GM18502 (cell line): ENCODE data around the gene SUGP1.

Experiments used
- ATAC-seq: cut with Tn5 transposase; IDR thresholded peaks from one replicate; pipeline ENCODE4 v1.9.1; 2021; ENCODE audit warnings: mild to moderate bottlenecking; ENCODE audit not compliant: unreplicated experiment, poor library complexity

SUGP1 gene

DNA sequence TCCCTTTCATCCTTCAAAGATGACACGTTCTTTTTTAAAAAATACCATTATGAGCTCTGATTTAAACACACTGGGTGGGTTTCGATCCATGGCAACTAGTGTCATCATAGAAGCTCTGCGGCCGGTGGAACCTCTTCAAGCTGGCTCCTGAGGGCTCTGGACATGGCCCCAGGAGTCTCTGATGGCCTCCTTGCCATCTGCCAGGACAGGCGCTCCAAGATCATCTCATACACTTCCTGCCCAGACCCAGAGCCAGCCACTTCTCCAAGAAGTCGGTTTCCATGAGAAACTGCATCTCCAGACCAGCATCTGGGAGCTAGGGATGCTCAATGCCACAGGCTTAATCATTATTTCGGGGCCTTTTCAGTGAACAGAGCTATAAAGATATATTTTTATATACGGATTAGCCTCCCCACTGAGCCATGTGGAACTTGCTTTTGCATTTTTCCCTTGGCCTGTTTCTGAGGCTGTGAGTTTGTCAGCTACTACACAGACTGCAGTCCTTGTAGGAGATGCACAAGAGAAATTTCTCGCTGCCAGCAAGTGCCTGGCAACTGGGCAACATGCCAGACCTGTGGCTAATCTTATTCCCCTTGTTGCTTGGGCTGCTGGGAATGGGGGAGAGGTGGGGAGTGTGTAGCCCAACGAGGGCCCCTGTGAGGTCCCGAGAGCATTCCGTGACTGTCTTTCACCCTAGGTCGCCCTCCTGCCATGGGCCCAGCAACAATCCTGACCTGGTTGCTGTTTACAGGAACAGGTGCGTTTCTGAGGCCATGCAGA lies 15.9 kb downstream of the SUGP1 start:
- no peak for ATAC-seq

DNA sequence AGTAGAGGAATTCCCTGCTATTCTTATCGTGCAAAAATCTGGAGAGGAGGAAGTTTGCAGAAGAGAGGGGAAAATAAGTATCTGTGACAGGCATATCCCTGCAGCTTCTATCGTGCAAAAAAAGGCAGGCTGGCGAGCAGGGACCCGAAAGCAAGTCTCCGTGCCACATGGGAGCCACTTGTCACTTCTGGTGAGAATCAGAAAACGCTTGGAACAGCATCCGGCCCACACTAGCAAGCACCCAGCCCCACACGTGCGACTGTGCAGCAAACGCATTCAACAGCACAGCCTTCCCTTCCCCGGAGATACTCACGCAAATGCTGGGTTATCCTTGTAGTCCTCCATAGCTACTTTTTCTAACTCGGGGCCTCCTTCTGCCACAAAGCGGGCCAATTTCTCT lies 16.9 kb downstream of the SUGP1 start:
- no peak for ATAC-seq

GRCh38 chr19:19300613-19301012 lies 19.7 kb downstream of the SUGP1 start:
- ATAC-seq: no peak

GRCh38 chr19:19297759-19298158 lies 22.6 kb downstream of the SUGP1 start:
- no peak for ATAC-seq

DNA sequence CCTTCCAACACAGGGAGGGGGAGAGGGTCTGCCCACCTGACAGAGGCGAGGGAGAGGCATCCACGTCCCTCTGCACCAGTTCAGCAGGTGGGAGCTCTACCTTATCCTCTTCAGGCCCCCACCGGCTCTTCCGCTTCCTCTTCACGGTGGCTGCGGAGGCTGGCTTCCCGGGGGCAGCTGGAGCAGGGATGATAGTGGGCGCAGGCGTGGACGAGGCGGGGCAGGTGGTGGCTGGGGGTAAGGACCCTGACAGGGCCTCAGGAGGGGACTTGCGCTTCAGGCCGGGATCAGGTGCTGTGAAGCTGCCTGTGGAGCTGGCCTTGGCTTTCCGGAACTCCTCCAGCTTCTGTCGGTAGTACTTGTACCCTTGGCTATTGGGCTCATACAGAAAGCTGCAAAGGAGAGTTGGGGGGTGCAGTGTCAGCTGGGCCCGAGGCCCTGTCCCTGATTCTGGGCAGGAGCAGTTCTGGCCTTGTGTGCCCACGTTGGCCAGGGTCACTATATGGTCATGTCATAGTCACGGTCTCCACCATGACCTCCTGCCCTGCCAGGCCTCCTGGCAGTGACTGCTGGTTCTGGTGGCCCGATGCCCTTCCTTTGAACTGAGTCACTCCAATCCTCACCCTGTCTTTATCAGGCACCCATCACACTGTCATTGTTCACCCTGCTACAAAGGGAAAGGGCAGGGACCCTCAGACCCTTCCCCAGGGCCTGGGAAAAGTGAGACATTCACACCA lies 23.2 kb downstream of the SUGP1 start:
- no peak for ATAC-seq

- ATAC-seq: no peak
Measured at GRCh38 chr19:19294914-19295313, 25.4 kb downstream of the SUGP1 start.

DNA sequence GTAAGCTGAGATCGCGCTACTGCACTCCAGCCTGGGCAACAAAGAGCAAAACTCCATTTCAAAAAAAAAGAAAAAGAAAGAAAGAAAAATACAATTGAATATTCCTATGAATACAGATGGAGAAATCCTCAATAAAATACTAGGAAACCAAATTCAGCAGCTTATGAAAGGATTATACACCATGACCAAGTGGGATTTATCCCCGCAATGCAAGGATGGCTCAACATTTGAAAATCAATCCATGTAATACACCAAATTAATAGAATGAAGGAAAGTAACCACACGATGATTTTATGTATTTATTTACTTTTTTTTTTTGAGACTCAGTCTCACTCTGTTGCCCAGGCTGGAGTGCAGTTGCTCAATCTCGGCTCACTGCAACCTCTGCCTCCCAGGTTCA lies 27.7 kb downstream of the SUGP1 start:
- ATAC-seq: no peak

DNA sequence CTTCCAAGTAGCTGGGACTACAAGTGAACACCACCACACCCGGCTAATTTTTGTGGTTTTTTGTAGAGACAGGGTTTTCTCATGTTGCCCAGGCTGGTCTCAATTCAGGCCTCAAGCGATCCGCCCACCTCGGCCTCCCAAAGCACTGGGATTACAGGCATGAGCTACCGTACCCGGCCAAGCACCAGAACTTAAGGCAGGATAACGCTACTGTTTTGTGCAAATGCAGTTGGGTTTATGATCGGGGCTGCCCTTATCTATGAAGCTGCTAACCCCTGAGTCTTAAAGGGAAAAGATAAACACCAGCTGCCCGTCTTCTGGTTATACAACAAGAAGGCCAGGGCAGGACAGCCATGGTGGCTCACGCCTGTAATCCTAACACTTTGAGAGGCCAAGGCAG lies 34.6 kb downstream of the SUGP1 start:
- no peak for ATAC-seq

- no peak for ATAC-seq
Measured at GRCh38 chr19:19280561-19280960, 39.7 kb downstream of the SUGP1 start.

GRCh38 chr19:19279853-19280252 lies 40.5 kb downstream of the SUGP1 start:
- ATAC-seq: no peak

GRCh38 chr19:19279062-19279612 lies 41.2 kb downstream of the SUGP1 start:
- ATAC-seq: no peak

DNA sequence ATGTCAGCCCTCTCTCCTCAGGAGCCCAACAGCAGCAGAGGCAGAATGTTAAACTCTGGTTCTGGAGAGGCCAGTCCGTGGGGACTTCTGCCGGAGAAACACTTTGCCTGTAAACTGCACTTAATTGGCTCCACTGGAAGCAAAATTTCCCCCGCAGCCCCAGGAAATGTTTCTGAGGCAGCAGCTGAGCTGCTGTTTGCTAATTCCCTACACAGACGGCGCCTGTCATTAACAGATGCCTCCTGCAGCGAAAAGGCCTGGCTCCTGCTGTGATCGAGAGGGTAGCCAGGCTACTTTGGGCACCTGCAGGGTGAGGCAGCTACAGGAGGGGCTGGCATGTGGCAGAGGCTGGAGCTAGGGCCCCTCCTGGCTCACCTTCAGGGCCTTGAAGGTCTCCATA lies 42.0 kb downstream of the SUGP1 start:
- ATAC-seq: no peak

GRCh38 chr19:19276851-19277250 lies 43.5 kb downstream of the SUGP1 start:
- no peak for ATAC-seq

GRCh38 chr19:19276386-19276785 lies 43.9 kb downstream of the SUGP1 start:
- no peak for ATAC-seq

DNA sequence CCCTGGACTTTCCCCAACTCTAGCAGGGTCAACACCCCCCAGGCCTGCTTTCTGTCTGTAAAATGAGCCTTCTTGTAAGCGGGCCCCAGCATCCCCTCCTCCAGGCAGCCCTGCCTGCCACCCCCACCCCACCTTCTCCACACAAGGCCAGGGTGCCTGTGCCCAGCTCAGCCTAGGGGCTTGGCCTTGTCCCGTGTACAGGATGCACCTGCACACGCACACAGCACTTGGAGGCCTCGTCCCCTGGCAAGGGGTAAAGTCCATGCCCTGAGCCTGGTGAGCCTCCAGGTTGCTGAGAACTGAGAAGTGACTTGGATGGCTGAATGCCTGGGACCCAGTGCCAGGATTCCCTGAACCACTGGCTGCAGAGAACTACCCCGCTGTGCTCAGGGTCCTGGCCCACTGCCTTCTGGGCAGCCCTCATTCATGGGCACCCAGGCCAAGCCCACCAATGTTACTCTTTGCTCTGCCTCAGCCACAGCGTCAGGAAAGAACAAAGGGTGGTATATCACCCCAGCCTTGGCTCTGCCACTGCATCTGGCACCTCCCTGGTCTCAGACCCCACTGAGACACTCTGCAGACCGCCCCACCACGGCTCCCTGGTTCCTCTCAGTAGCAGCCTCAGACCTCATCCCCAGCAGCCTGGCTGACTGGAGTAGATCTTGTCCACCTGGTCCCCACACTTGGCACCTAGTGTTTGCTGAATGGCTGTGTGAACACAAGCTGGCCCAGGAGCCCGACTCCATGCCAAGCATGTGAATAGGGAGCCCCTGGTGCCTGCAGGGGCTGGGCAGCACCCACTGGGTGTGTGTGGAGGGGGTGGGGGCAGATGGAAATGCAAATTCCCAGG lies 45.4 kb downstream of the SUGP1 start:
- ATAC-seq: no peak

DNA sequence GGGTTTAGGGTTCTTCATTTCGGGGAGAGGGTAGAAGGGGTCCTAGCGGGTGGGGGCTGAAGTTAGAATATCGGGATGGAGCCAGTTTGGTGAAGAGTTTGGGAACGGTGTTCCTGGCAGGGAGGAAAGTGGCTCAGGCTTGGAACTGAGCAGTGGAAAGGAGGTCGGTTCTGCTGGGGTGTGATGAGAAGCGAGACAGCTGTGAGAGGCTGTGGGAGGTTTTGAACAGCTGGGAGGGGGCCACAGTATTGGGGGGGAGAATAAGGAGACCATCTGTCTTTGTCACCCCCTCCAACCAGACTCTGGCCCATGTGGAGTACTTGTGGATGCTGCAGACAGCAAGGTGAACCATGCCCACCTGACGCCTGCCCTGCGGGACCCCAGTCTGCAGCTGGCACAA lies 46.2 kb downstream of the SUGP1 start:
- no peak for ATAC-seq

DNA sequence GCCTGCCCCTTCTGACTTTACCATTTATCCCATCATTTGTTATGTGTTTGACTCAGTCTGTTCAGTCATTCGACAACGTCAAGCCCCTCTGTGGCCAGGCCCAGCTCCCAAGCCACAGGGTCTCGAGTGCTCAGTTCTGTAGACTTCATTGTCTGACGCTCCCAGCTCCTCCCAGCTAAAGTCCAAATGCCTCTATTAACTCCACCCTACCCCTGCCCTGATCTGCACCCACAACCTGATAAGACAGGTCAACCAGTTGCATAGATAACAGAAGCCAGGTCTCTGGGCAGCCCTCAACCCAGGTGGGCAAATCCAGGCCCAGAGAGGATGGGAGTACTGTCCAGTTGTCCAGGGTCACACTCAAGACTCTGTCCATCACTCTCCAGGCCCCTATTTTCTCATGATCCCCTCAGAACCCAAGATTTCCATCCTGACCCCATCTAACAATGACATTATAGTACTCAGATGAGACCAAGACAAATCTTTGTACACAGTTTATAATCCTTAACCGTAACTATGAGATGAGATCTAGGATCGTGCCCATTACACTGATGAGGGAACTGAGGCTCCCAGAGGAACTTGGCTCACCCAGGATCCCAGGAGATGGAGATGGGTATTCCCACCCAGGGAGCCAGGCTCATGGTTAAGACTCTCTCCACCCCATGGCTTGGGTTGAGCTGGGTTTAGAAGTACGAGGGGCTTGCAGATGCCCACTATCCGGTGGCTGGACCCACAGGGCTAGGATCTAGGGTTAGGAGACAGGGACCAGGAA lies 48.3 kb downstream of the SUGP1 start:
- no peak for ATAC-seq

DNA sequence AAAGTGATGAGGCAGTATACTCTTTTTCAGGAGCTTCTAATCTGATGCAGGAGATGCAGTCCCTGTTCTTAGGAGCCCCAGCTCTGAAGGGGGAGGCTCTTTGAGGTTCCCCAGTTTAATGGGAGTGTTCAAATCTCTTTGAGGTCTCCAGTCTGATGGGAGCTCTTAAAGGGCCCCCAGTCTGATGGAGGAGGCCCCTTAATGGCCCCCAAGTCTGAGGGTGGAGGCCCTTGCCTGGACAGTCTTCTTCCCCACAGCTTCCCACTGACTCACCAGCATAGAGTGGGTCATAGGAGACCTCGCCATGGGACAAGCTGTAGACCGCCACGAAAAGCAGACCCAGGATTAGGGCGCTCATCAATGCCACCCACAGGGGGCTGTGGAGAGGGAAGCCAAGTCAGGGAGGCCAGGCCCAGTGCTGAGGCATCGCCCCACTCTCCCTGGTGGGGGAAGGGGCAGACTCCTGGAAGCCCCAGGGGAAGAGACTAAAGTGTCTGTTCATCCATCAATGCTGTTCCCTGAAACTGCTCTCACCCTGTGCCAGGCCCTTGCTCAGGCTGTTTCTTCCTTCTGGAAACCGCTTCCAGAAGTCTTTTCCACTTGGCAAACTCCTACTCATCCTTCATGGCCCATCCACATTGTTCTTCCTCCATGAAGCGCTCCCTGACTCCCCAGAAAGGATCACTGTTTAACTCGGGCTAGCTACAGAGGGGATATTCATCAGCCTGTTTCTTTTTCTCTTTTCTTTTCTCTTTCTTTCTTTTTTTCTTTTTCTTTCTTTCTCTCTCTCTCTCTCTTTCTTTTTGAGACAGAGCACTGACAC lies 49.3 kb downstream of the SUGP1 start:
- ATAC-seq: no peak
